ENCODE measurements around the gene LYRM1.
A peak's percentile ranks its signal among the peaks of the same experiment; 100 is the strongest.

DNA sequence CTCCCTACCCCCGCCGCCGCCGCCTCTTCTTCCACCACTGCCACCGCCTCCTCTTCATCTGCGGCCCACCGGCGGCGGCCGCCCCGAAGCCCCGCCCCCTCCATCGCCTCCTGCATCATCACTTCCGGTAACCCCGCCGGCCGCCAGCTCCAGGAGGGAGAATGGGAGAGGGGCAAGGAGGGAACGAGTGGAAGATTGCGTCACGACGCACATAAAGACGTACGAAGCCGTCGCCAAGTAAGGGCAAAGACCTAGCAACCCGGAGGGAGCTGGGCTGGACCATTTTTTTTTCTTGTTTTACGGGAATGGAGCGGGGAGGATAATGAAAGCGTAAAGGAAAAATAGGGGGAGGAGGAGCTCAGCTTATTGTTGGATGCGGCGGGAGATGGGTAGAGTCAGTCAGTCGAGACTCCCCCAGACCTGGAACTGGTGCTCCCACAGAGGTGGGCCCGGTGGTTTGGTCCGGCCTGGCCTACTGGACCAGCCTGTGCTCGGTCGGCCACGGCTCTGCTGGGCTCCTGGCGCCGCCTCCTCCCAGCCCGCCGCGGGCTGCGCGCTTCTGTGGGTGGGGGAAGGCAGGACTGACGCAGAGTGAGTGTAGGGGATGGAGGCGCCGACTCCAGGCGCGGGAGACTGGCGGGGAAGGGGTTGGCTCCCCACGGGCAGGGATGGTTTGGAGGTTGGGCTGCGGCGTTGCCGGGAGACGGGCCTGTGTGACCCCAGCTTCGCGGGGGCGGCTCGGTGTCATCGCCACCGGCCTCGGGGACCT, at the start of gene LYRM1, which contains the start of gene DCUN1D3:
- TF ChIP-seq, protein P1, sequence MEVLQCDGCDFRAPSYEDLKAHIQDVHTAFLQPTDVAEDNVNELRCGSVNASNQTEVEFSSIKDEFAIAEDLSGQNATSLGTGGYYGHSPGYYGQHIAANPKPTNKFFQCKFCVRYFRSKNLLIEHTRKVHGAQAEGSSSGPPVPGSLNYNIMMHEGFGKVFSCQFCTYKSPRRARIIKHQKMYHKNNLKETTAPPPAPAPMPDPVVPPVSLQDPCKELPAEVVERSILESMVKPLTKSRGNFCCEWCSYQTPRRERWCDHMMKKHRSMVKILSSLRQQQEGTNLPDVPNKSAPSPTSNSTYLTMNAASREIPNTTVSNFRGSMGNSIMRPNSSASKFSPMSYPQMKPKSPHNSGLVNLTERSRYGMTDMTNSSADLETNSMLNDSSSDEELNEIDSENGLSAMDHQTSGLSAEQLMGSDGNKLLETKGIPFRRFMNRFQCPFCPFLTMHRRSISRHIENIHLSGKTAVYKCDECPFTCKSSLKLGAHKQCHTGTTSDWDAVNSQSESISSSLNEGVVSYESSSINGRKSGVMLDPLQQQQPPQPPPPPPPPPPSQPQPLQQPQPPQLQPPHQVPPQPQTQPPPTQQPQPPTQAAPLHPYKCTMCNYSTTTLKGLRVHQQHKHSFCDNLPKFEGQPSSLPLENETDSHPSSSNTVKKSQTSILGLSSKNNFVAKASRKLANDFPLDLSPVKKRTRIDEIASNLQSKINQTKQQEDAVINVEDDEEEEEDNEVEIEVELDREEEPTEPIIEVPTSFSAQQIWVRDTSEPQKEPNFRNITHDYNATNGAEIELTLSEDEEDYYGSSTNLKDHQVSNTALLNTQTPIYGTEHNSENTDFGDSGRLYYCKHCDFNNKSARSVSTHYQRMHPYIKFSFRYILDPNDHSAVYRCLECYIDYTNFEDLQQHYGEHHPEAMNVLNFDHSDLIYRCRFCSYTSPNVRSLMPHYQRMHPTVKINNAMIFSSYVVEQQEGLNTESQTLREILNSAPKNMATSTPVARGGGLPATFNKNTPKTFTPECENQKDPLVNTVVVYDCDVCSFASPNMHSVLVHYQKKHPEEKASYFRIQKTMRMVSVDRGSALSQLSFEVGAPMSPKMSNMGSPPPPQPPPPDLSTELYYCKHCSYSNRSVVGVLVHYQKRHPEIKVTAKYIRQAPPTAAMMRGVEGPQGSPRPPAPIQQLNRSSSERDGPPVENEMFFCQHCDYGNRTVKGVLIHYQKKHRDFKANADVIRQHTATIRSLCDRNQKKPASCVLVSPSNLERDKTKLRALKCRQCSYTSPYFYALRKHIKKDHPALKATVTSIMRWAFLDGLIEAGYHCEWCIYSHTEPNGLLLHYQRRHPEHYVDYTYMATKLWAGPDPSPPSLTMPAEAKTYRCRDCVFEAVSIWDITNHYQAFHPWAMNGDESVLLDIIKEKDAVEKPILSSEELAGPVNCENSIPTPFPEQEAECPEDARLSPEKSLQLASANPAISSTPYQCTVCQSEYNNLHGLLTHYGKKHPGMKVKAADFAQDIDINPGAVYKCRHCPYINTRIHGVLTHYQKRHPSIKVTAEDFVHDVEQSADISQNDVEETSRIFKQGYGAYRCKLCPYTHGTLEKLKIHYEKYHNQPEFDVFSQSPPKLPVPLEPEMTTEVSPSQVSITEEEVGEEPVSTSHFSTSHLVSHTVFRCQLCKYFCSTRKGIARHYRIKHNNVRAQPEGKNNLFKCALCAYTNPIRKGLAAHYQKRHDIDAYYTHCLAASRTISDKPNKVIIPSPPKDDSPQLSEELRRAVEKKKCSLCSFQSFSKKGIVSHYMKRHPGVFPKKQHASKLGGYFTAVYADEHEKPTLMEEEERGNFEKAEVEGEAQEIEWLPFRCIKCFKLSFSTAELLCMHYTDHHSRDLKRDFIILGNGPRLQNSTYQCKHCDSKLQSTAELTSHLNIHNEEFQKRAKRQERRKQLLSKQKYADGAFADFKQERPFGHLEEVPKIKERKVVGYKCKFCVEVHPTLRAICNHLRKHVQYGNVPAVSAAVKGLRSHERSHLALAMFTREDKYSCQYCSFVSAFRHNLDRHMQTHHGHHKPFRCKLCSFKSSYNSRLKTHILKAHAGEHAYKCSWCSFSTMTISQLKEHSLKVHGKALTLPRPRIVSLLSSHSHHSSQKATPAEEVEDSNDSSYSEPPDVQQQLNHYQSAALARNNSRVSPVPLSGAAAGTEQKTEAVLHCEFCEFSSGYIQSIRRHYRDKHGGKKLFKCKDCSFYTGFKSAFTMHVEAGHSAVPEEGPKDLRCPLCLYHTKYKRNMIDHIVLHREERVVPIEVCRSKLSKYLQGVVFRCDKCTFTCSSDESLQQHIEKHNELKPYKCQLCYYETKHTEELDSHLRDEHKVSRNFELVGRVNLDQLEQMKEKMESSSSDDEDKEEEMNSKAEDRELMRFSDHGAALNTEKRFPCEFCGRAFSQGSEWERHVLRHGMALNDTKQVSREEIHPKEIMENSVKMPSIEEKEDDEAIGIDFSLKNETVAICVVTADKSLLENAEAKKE (CRISPR knock-in tag; IDR thresholded peaks at IDR 0.05), result no peak
- TF ChIP-seq EZH2phosphoT487 (IDR thresholded peaks at IDR 0.05; ENCODE audit: unreplicated experiment), result no peak
- TF ChIP-seq, protein P2, sequence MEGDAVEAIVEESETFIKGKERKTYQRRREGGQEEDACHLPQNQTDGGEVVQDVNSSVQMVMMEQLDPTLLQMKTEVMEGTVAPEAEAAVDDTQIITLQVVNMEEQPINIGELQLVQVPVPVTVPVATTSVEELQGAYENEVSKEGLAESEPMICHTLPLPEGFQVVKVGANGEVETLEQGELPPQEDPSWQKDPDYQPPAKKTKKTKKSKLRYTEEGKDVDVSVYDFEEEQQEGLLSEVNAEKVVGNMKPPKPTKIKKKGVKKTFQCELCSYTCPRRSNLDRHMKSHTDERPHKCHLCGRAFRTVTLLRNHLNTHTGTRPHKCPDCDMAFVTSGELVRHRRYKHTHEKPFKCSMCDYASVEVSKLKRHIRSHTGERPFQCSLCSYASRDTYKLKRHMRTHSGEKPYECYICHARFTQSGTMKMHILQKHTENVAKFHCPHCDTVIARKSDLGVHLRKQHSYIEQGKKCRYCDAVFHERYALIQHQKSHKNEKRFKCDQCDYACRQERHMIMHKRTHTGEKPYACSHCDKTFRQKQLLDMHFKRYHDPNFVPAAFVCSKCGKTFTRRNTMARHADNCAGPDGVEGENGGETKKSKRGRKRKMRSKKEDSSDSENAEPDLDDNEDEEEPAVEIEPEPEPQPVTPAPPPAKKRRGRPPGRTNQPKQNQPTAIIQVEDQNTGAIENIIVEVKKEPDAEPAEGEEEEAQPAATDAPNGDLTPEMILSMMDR (conservative IDR thresholded peaks at IDR 0.05; ENCODE audit: low read depth in 2 of 2), result no peak
- TF ChIP-seq POLR2AphosphoS5 (IDR thresholded peaks at IDR 0.05; ENCODE audit: low read depth), result peak; percentile 76
- TF ChIP-seq, protein P3, sequence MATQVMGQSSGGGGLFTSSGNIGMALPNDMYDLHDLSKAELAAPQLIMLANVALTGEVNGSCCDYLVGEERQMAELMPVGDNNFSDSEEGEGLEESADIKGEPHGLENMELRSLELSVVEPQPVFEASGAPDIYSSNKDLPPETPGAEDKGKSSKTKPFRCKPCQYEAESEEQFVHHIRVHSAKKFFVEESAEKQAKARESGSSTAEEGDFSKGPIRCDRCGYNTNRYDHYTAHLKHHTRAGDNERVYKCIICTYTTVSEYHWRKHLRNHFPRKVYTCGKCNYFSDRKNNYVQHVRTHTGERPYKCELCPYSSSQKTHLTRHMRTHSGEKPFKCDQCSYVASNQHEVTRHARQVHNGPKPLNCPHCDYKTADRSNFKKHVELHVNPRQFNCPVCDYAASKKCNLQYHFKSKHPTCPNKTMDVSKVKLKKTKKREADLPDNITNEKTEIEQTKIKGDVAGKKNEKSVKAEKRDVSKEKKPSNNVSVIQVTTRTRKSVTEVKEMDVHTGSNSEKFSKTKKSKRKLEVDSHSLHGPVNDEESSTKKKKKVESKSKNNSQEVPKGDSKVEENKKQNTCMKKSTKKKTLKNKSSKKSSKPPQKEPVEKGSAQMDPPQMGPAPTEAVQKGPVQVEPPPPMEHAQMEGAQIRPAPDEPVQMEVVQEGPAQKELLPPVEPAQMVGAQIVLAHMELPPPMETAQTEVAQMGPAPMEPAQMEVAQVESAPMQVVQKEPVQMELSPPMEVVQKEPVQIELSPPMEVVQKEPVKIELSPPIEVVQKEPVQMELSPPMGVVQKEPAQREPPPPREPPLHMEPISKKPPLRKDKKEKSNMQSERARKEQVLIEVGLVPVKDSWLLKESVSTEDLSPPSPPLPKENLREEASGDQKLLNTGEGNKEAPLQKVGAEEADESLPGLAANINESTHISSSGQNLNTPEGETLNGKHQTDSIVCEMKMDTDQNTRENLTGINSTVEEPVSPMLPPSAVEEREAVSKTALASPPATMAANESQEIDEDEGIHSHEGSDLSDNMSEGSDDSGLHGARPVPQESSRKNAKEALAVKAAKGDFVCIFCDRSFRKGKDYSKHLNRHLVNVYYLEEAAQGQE (IDR thresholded peaks at IDR 0.05; ENCODE audit: unreplicated experiment), result no peak
- TF ChIP-seq EZH2 (IDR thresholded peaks at IDR 0.05; ENCODE audit: low read depth, unreplicated experiment), result no peak
- peak; percentile 93 for TF ChIP-seq CREB1 (CRISPR knock-in tag; IDR thresholded peaks at IDR 0.05; ENCODE audit: low read depth)
- TF ChIP-seq ZNF331 (CRISPR knock-in tag; IDR thresholded peaks at IDR 0.05; ENCODE audit: low read depth), result no peak
- TF ChIP-seq, protein P4, sequence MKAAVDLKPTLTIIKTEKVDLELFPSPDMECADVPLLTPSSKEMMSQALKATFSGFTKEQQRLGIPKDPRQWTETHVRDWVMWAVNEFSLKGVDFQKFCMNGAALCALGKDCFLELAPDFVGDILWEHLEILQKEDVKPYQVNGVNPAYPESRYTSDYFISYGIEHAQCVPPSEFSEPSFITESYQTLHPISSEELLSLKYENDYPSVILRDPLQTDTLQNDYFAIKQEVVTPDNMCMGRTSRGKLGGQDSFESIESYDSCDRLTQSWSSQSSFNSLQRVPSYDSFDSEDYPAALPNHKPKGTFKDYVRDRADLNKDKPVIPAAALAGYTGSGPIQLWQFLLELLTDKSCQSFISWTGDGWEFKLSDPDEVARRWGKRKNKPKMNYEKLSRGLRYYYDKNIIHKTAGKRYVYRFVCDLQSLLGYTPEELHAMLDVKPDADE (IDR thresholded peaks at IDR 0.05), result no peak; the same call in 1 of the 2 replicates
- no peak for TF ChIP-seq JUNB (IDR thresholded peaks at IDR 0.05; ENCODE audit: unreplicated experiment)
- no peak for TF ChIP-seq NANOG (IDR thresholded peaks at IDR 0.05; ENCODE audit: borderline replicate concordance)
- TF ChIP-seq STAT1 (IDR thresholded peaks at IDR 0.05; ENCODE audit: unreplicated experiment), result no peak
